Glomerular visceral epithelial cell (primary cell): ENCODE measurements around the gene RBM12.

Experiments used
- DNase-seq: peaks from one replicate; pipeline ENCODE4 v3.0.0-alpha.2; 2016; ENCODE audit errors: extremely low spot score

Gene RBM12

DNA sequence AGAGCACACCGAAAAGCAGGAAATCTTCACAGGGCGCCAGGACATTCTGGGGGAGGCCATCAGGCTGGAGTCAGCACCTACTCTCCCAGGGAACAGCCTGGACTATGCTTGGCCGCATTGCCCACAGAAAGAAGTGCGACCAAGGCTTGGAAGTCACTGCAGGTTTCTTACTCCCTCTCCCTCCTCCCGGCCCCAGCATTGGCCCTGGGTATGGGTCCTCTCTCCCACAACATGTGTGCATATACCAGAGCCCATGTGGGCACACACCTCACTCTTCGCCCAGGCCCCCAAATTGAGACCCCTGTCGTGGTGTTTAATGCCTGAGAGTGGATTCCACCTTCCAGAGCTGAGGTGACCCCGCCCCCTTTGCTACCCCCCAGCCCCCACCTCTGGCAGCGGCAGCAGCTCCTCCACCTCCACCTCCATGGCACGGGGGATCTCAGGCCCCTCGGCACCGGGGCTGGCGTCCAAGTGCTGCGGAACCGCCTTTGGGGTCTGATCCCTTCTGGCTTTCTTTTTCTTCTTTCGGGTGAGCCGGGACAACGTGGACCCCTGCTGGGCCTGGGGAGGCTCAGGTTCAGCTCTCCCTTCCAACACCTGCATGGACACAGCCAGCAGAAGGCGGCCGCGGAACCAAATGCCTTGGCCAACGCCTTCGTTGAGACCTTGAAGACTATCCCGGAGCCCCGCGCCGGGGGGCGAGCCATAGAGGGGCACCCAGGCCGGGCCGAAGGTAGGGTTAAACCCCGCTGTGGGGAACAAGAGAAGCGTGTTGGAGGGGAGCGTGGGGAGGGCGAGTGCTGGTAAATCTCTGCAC lies 64.3 kb downstream of the RBM12 start:
- no peak for DNase-seq

DNA sequence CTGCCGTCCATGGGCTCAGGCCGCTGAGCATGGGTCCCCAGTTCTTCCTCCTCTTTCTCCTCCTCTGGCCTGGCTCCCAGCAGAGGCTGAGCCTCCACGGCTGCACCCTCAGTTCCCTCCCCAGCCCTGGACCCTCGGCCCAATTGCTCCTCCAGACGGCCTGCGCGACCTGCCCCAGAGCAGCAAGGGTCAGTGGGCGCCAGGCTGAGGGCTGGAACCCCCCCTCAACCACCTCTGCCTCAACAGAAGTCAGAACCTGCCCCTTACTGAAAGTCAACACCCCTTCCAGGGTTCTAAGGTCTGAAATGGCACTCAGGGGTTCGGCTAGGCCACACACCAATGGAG lies 65.0 kb downstream of the RBM12 start:
- DNase-seq = no peak
